Chondrocyte (in vitro differentiated cells): ENCODE measurements around the gene DMD. TPM values are rescaled to one million over a fixed set of nuclear protein-coding genes. Genes with fewer than 3 reads are reported as not detected.
A peak's percentile ranks its signal among the peaks of the same experiment; 100 is the strongest.

ENCODE experiments used
- DNase-seq: peaks from one replicate; pipeline ENCODE4 v3.0.0; 2021; ENCODE audit warnings: mixed read lengths, low spot score
- H3K27ac Mint-ChIP-seq: one replicate; pipeline ENCODE4 v1.8.0; 2021; ENCODE audit warnings: mild to moderate bottlenecking, moderate library complexity, mixed read lengths; ENCODE audit not compliant: unreplicated experiment
- H3K27me3 Mint-ChIP-seq: 2 replicates; pipeline ENCODE4 v1.8.0; 2021; ENCODE audit warnings: low read depth, mixed read lengths
- H3K36me3 Mint-ChIP-seq: 2 replicates; pipeline ENCODE4 v1.8.0; 2021; ENCODE audit warnings: low read depth, mixed read lengths
- H3K4me1 Mint-ChIP-seq: 2 replicates; pipeline ENCODE4 v1.8.0; 2021; ENCODE audit warnings: low read depth, mild to moderate bottlenecking, mixed read lengths
- H3K4me3 Mint-ChIP-seq: one replicate; pipeline ENCODE4 v1.8.0; 2021; ENCODE audit warnings: mild to moderate bottlenecking, moderate library complexity, mixed read lengths; ENCODE audit not compliant: unreplicated experiment
- H3K9me3 Mint-ChIP-seq: 2 replicates; pipeline ENCODE4 v1.8.0; 2021; ENCODE audit warnings: low read depth, mixed read lengths
- total RNA-seq: library from RNA; stranded (reverse); gene quantifications from 3 replicates; pipeline ENCODE4 v1.2.1, GENCODE V29; 2021
- TF ChIP-seq, protein P1 (sequence below): fragments of 200-600 bp; sonication (generic); IDR thresholded peaks from 2 replicates; pipeline ENCODE4 v1.5.0; 2021; ENCODE audit warnings: antibody characterized with exemption, mild to moderate bottlenecking, moderate library complexity

The DMD gene
- total RNA-seq, 1 donor from 2014 or later, result 201 TPM

DNA sequence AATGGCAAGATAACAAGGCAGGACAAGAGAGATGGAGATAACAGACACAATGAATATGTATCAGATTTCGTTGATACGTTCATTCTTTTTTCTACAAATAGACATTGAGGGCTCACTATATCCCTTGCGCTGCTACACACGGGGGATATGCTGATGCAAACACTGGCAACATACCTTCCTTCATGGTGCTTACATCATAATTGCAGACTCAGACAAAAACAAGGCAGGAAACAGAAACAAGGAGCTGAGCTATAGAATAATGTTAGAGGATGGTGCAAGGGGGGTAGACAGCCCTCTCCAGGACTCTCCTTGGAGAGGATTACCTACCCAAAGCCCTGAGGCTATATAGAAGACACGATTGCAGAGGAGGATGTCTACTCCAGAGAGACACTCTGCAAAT, 1069.5 kb downstream of the DMD start:
- Mint-ChIP-seq H3K27ac (no peak overlapping the region), H3K4me1 (no peaks in the 10 kb centered on the region), H3K4me3 (no peak overlapping the region), H3K27me3 (no peaks in the 10 kb centered on the region), H3K36me3 (no peaks in the 10 kb centered on the region), H3K9me3 (peaks cover 12% of the 10 kb centered on the region)
- no peak for DNase-seq
- TF ChIP-seq, protein P1, sequence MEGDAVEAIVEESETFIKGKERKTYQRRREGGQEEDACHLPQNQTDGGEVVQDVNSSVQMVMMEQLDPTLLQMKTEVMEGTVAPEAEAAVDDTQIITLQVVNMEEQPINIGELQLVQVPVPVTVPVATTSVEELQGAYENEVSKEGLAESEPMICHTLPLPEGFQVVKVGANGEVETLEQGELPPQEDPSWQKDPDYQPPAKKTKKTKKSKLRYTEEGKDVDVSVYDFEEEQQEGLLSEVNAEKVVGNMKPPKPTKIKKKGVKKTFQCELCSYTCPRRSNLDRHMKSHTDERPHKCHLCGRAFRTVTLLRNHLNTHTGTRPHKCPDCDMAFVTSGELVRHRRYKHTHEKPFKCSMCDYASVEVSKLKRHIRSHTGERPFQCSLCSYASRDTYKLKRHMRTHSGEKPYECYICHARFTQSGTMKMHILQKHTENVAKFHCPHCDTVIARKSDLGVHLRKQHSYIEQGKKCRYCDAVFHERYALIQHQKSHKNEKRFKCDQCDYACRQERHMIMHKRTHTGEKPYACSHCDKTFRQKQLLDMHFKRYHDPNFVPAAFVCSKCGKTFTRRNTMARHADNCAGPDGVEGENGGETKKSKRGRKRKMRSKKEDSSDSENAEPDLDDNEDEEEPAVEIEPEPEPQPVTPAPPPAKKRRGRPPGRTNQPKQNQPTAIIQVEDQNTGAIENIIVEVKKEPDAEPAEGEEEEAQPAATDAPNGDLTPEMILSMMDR, result no peak

DNA sequence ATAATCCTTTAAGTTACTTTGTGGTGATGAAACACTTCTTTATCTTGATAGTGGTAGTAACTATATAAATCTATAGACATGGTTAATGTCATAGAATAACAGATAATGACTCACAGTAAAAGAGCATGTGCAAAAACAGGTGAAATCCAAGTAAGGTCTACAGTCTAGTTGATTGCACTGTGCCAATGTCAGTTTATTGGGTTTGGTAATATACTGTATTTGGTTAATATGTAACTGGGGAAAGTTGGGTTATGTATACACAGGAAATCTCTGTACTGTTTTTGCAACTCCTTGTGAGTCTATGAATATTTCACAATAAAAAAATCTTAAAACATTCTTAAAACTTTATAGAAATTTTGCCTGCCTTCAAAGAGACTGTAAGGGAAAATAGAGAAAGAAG, 1071.9 kb downstream of the DMD start:
- Mint-ChIP-seq H3K9me3 (peaks cover 12% of the 10 kb centered on the region), H3K27me3 (no peaks in the 10 kb centered on the region), H3K36me3 (no peaks in the 10 kb centered on the region), H3K27ac (no peak overlapping the region), H3K4me3 (no peak overlapping the region), H3K4me1 (no peaks in the 10 kb centered on the region)
- DNase-seq, result no peak
- TF ChIP-seq, protein P1, result no peak

DNA sequence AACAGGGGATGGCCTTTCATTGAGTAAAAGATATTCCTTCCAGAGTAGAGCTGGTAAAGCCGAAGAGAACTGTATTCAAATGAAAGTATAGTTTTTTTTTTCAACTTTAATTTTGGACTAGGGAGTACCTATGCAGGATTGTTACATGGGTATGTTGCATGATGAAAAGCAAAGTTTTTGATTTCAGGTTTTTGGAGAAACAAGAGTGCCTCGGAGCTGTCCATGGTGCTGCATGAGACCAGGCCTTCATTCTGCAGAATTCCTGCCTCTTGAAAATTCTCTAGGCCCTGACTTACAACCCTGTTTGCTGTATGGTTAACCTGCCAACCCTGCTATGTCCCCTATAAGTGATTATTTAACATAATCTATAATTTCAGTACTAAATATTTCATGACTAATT, 1073.8 kb downstream of the DMD start:
- no peak for DNase-seq
- Mint-ChIP-seq H3K4me1 (no peaks in the 10 kb centered on the region), H3K27me3 (no peaks in the 10 kb centered on the region), H3K27ac (no peak overlapping the region), H3K9me3 (peaks cover 9% of the 10 kb centered on the region), H3K36me3 (no peaks in the 10 kb centered on the region), H3K4me3 (no peak overlapping the region)
- TF ChIP-seq, protein P1, result no peak

DNA sequence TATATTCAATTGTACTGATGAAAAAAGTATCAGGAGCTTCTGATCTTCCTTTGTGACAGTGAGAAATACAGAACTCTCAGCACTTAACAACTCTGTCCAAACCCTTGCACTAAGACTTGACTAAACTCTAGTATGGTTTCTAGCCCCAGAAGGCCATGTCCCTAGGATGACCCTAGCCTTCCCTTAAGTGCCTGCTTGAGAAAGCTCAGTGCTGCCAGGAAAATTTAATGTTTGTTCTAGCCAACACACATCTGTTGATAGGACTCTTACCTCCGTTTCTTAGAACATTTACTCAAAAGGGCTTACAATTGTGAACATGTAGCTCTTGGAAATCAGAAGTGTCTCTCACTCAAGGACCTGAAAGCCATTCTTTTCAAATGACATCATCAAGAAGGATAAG, 1084.4 kb downstream of the DMD start:
- Mint-ChIP-seq H3K36me3 (no peaks in the 10 kb centered on the region), H3K9me3 (peaks cover 5% of the 10 kb centered on the region), H3K27me3 (no peaks in the 10 kb centered on the region), H3K4me3 (no peak overlapping the region), H3K4me1 (no peaks in the 10 kb centered on the region), H3K27ac (no peak overlapping the region)
- TF ChIP-seq, protein P1, result no peak
- DNase-seq, result no peak

DNA sequence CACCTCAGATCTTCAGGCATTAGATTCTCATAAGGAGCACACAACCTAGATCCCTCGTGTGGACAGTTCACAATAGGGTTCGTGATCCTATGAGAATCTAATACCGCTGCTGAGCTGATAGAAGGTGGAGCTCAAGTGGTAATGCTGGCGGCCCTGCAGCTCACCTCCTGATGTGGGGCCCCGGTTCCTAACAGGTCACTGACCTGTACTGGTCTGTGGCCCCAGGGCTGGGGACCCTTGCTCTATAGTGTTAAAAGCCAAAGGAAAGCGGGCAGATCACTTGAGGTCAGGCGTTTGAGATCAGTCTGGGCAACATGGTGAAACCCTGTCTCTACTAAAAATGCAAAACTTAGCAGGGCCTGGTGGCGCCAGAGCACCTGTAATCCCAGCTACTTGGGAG, 1092.5 kb downstream of the DMD start:
- Mint-ChIP-seq H3K36me3 (no peaks in the 10 kb centered on the region), H3K4me1 (no peaks in the 10 kb centered on the region), H3K27ac (no peak overlapping the region), H3K27me3 (no peaks in the 10 kb centered on the region), H3K4me3 (no peak overlapping the region), H3K9me3 (peaks cover 6% of the 10 kb centered on the region)
- TF ChIP-seq, protein P1, result no peak
- peak; percentile 74 for DNase-seq
